CD8-positive, alpha-beta memory T cell (primary cell): ENCODE measurements around the gene WNT11. TPM values are rescaled to one million over a fixed set of nuclear protein-coding genes. Genes with fewer than 3 reads are reported as not detected.

Experiments
- CTCF ChIA-PET: fragments of 350-600 bp; sonication (Branson Sonifier 250); formaldehyde crosslinking; loops from one replicate; lab custom pipeline; 2021; ENCODE audit warnings: antibody characterized with exemption; lab: Charles Lee
- POLR2A ChIA-PET: fragments of 350-600 bp; sonication (Branson Sonifier 250); formaldehyde crosslinking; loops from one replicate; lab custom pipeline; 2021; ENCODE audit warnings: antibody characterized with exemption; lab: Charles Lee
- DNase-seq, 5 donors: peaks; one replicate each; pipeline versions ENCODE4 v3.0.0 to v3.0.0-alpha.2; 2020 to 2022; ENCODE audit warnings: mixed read lengths in 1 of 5
- H3K27ac ChIP-seq: one replicate; pipeline ENCODE4 v1.7.0; 2013; ENCODE audit warnings: low read depth, mild to moderate bottlenecking, low read length, moderate library complexity
- H3K27me3 ChIP-seq: 2 replicates; pipeline ENCODE4 v1.7.0; 2013; ENCODE audit warnings: low read length, mild to moderate bottlenecking; ENCODE audit not compliant: insufficient read depth, poor library complexity, severe bottlenecking
- H3K36me3 ChIP-seq: 2 replicates; pipeline ENCODE4 v1.7.0; 2013; ENCODE audit warnings: mild to moderate bottlenecking, low read length, moderate library complexity; ENCODE audit not compliant: insufficient read depth
- H3K4me1 ChIP-seq: 2 replicates; pipeline ENCODE4 v1.7.0; 2013; ENCODE audit warnings: mild to moderate bottlenecking, low read length, moderate library complexity; ENCODE audit not compliant: insufficient read depth
- H3K4me3 ChIP-seq: 2 replicates; pipeline ENCODE4 v1.7.0; 2013; ENCODE audit warnings: mild to moderate bottlenecking, low read length
- H3K9me3 ChIP-seq: 2 replicates; pipeline ENCODE4 v1.7.0; 2013; ENCODE audit warnings: mild to moderate bottlenecking, low read length
- H3K27ac Mint-ChIP-seq, 8 donors: one replicate each; pipeline ENCODE4 v1.8.0; 2020 to 2021; ENCODE audit warnings: mixed read lengths in 8 of 8, mild to moderate bottlenecking in 6 of 8, inconsistent platforms in 3 of 8, moderate library complexity in 3 of 8
- H3K27me3 Mint-ChIP-seq, 2 donors: one replicate each; pipeline ENCODE4 v1.8.0; 2020 to 2021; ENCODE audit warnings: mixed read lengths in 2 of 2, mild to moderate bottlenecking in 1 of 2, moderate library complexity in 1 of 2
- H3K36me3 Mint-ChIP-seq, 3 donors: one replicate each; pipeline ENCODE4 v1.8.0; 2020 to 2021; ENCODE audit warnings: mixed read lengths in 3 of 3, inconsistent platforms in 1 of 3, mild to moderate bottlenecking in 1 of 3
- H3K4me1 Mint-ChIP-seq, 3 donors: one replicate each; pipeline ENCODE4 v1.8.0; 2020 to 2021; ENCODE audit warnings: mixed read lengths in 3 of 3, inconsistent platforms in 1 of 3, mild to moderate bottlenecking in 1 of 3
- H3K4me3 Mint-ChIP-seq, 7 donors: one replicate each; pipeline ENCODE4 v1.8.0; 2020 to 2021; ENCODE audit warnings: mixed read lengths in 7 of 7, mild to moderate bottlenecking in 6 of 7, moderate library complexity in 4 of 7, inconsistent platforms in 2 of 7
- H3K9me3 Mint-ChIP-seq, 5 donors: one replicate each; pipeline ENCODE4 v1.8.0; 2020 to 2022; ENCODE audit warnings: mixed read lengths in 5 of 5, mild to moderate bottlenecking in 3 of 5, moderate library complexity in 2 of 5, inconsistent platforms in 1 of 5
- polyA plus RNA-seq: library from polyadenylated mRNA; unstranded; fragments of 300-500 nt; fragmentation: Illumina TruSeq; gene quantifications from one replicate; pipeline ENCODE4 v1.2.3, GENCODE V29; 2021
- total RNA-seq, 2 experiments: library from RNA; stranded (reverse); gene quantifications; one replicate each; pipeline ENCODE4 v1.2.3, GENCODE V29; 2021

The WNT11 gene
- total and polyA plus RNA-seq, 3 experiments from 2014 or later = 0.28 to 1.2 TPM; not detected in 1

DNA sequence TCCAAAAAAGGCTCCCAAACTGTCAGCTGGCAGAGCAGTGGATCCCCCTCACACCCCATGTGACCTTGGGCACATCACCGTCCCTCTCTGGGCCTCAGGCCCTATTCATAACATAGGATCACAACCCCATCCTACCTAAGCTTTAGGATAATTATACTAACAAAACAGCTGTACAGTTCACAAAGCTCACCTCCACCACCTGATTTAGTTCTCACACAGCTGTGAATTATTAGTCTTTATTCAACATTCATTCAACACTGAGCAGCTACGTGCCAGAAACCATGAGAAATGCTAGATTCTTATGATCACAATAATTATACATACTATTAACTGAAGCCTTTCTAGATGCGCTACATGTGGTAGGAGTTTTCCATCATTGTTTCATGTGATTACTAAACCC is 9.5 kb downstream of the WNT11 start:
- Mint-ChIP-seq H3K4me3 (no peak overlapping the region), H3K9me3 (no peaks in the 10 kb centered on the region), H3K4me1 (peaks cover 0 to 7% (median 2%) of the 10 kb centered on the region in 3 donors), H3K27ac (no peak overlapping the region), H3K27me3 (no peaks in the 10 kb centered on the region), H3K36me3 (no peaks in the 10 kb centered on the region)
- no peak overlapping the region for H3K27ac ChIP-seq
- H3K4me1 ChIP-seq = no peaks in the 10 kb centered on the region
- CTCF ChIA-PET = interaction anchor here (3.2 kb wide), 1 partner anchor 11 kb away, joined by 13 read pairs; the partner anchor contains the start of gene WNT11
- H3K9me3 ChIP-seq = no peaks in the 10 kb centered on the region
- no peak overlapping the region for H3K4me3 ChIP-seq
- DNase-seq = no peak
- POLR2A ChIA-PET = no interaction called here
- no peaks in the 10 kb centered on the region for H3K36me3 ChIP-seq
- H3K27me3 ChIP-seq = no peaks in the 10 kb centered on the region

DNA sequence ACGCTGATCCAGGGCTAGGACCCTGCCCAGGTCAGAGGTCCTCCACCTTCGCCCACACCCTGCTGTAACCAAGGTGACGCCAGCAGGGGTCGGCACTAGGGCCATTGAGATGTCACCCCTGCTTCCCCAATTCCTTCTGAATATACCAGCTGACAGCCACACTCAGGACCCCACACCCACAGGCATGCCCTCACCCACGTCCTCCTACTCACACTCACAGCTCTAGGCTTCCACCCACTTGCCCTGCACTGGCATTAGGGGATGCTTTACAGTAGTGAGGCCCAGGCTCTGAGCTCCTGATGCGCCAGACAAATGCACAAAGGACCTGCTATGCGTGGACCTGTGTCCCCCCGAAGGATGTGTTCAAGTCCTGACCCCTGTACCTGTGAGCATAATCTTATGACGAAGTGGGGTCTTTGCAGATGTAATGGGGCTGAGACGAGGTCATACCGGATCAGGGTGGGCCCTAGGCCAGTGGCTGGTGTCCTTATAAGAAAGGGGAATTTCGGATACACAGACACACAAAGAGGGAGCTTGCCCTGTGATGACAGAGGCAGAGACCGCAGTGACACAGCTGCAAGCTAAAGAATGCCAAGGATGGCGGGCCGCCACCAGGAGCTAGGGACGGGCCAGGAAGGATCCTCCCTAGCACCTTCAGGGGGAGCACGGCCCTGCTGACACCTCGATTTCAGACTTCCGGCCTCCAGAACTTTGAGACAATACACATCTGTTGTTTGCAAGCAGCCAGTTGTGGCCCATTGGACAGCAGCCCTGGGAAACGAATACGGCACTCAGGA is 11.2 kb downstream of the WNT11 start:
- CTCF ChIA-PET = interaction anchor here (5.0 kb wide), 1 partner anchor 13 kb away, joined by 23 read pairs; no protein-coding TSS in a partner anchor
- no peak for DNase-seq
- Mint-ChIP-seq H3K36me3 (no peaks in the 10 kb centered on the region), H3K4me3 (no peak overlapping the region), H3K4me1 (peaks cover 0 to 4% (median 0%) of the 10 kb centered on the region in 3 donors), H3K27ac (no peak overlapping the region), H3K9me3 (no peaks in the 10 kb centered on the region), H3K27me3 (no peaks in the 10 kb centered on the region)
- Histone ChIP-seq H3K27me3 (no peaks in the 10 kb centered on the region), H3K36me3 (no peaks in the 10 kb centered on the region), H3K4me3 (no peak overlapping the region), H3K4me1 (no peaks in the 10 kb centered on the region), H3K9me3 (no peaks in the 10 kb centered on the region), H3K27ac (no peak overlapping the region)
- POLR2A ChIA-PET = no interaction called here

DNA sequence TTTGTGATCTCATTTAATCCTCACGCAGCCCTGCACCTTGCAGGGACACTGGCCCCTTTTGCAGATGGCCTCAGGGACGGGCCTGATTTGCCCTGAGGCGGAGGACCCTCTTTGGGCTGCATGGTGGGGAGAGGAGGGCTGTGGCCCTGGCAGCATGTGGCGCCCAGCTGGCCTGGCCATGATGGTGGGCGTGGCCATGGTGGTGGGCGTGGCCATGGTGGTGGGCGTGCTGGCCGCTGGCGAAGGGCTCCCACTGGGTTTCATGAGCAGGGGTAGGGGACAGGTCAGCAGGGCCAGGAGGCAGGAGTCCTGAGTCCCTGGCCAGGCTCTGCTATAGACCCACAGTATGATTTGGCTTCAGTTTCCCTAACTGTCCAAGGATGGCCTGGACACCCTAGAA is 13.1 kb downstream of the WNT11 start:
- no peaks in the 10 kb centered on the region for H3K27me3 ChIP-seq
- no peaks in the 10 kb centered on the region for H3K4me1 ChIP-seq
- Mint-ChIP-seq H3K4me3 (no peak overlapping the region), H3K9me3 (no peaks in the 10 kb centered on the region), H3K36me3 (no peaks in the 10 kb centered on the region), H3K27me3 (no peaks in the 10 kb centered on the region), H3K4me1 (no peaks in the 10 kb centered on the region), H3K27ac (peak overlapping the region in 1 of 8 donors; percentile 47)
- no peak overlapping the region for H3K4me3 ChIP-seq
- ChIA-PET CTCF (interaction anchor here (5.0 kb wide), 1 partner anchor 15 kb away, joined by 23 read pairs; no protein-coding TSS in a partner anchor), POLR2A (no interaction called here)
- no peaks in the 10 kb centered on the region for H3K9me3 ChIP-seq
- H3K36me3 ChIP-seq = no peaks in the 10 kb centered on the region
- DNase-seq = no peak
- H3K27ac ChIP-seq = no peak overlapping the region

DNA sequence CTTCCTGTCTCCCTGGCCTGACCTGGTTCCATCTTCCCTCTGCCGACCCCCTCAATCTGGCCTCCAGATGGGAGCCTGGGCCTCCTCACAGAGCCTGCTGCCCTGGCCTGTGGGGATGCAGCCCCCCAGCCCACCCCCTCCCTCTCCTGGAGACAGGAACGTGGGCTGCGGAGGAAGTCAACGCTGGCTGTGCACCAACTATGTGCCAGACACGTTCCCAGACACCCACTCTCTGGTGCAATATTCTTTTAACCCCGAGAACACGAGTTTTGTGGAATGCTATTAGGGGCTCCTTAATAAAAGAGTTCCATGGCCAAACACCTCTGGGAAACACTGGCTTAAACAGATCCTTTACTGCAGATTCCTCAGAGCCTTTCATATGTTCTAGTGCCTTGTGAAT is 15.9 kb downstream of the WNT11 start:
- Mint-ChIP-seq H3K27me3 (no peaks in the 10 kb centered on the region), H3K36me3 (no peaks in the 10 kb centered on the region), H3K4me1 (no peaks in the 10 kb centered on the region), H3K4me3 (no peak overlapping the region), H3K9me3 (no peaks in the 10 kb centered on the region), H3K27ac (no peak overlapping the region)
- CTCF ChIA-PET = no interaction called here
- DNase-seq = no peak
- POLR2A ChIA-PET = no interaction called here
- H3K4me1 ChIP-seq = no peaks in the 10 kb centered on the region
- no peaks in the 10 kb centered on the region for H3K27me3 ChIP-seq
- no peaks in the 10 kb centered on the region for H3K9me3 ChIP-seq
- H3K27ac ChIP-seq = no peak overlapping the region
- H3K4me3 ChIP-seq = no peak overlapping the region
- H3K36me3 ChIP-seq = no peaks in the 10 kb centered on the region

GRCh38 chr11:76189682-76190081 is 16.6 kb downstream of the WNT11 start:
- CTCF ChIA-PET = no interaction called here
- Mint-ChIP-seq H3K36me3 (no peaks in the 10 kb centered on the region), H3K27ac (peak overlapping the region in 1 of 8 donors; percentile 44), H3K4me1 (no peaks in the 10 kb centered on the region), H3K27me3 (no peaks in the 10 kb centered on the region), H3K4me3 (no peak overlapping the region), H3K9me3 (no peaks in the 10 kb centered on the region)
- Histone ChIP-seq H3K4me1 (no peaks in the 10 kb centered on the region), H3K27ac (no peak overlapping the region), H3K36me3 (no peaks in the 10 kb centered on the region), H3K27me3 (no peaks in the 10 kb centered on the region), H3K9me3 (no peaks in the 10 kb centered on the region), H3K4me3 (no peak overlapping the region)
- POLR2A ChIA-PET = no interaction called here
- no peak for DNase-seq

DNA sequence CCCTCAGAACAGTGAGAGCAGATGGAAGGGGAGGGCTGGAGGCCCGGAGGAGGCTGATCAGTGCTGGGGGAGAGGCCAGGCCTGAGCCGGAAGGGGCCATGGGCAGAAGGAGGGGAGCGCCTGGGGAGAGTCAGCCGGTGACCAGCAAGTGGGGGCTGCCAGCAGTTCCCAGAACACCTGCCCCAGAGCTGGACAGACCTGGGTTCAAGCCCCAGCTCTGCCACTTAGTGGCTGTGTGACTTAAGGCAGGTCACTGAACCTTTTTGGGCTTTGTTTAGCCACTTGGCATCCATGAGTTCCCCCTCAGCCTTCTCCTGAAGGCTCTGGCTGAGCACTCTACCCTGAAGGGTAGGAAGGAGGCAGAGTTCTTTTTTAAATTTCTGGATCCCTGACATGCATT is 17.4 kb downstream of the WNT11 start:
- H3K27me3 ChIP-seq = no peaks in the 10 kb centered on the region
- Mint-ChIP-seq H3K9me3 (no peaks in the 10 kb centered on the region), H3K27me3 (no peaks in the 10 kb centered on the region), H3K27ac (no peak overlapping the region), H3K36me3 (no peaks in the 10 kb centered on the region), H3K4me3 (no peak overlapping the region), H3K4me1 (no peaks in the 10 kb centered on the region)
- ChIA-PET POLR2A (no interaction called here), CTCF (interaction anchor here (1.2 kb wide), 1 partner anchor 19 kb away, joined by 3 read pairs; no protein-coding TSS in a partner anchor)
- H3K4me3 ChIP-seq = no peak overlapping the region
- H3K9me3 ChIP-seq = no peaks in the 10 kb centered on the region
- no peaks in the 10 kb centered on the region for H3K4me1 ChIP-seq
- H3K36me3 ChIP-seq = no peaks in the 10 kb centered on the region
- no peak overlapping the region for H3K27ac ChIP-seq
- no peak for DNase-seq

DNA sequence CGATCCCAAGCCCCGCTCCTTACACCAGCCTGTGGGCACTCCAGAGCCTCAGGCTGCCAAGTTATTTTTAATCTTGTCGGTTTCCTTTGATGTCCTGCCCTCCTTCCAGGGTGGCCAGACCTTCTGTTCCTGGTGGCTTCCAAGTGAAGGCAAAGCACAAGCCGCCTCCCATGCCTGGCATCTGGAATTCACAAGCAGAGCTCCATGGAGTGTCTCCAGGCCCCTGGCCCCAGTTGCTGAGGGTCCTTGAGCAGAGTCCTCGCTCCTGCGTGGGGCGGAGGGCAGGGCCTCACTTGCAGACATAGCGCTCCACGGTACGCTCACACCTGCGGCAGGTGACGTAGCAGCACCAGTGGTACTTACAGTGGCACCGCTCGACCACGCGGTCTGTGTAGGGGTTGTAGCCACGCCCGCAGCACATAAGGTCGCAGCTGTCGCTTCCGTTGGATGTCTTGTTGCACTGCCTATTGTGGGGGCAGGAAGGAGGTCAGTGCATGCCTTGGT is 19.5 kb downstream of the WNT11 start:
- H3K27ac Mint-ChIP-seq = no peak overlapping the region
- no peaks in the 10 kb centered on the region for H3K9me3 ChIP-seq
- H3K4me3 ChIP-seq = no peak overlapping the region
- H3K4me1 ChIP-seq = no peaks in the 10 kb centered on the region
- H3K4me3 Mint-ChIP-seq = no peak overlapping the region
- no peaks in the 10 kb centered on the region for H3K9me3 Mint-ChIP-seq
- no peaks in the 10 kb centered on the region for H3K27me3 ChIP-seq
- H3K27me3 Mint-ChIP-seq = no peaks in the 10 kb centered on the region
- ChIA-PET CTCF (interaction anchor here (1.0 to 1.3 kb wide), 3 partner anchors 20 to 384 kb away, joined by 3 to 7 read pairs (median 3); no protein-coding TSS in a partner anchor), POLR2A (no interaction called here)
- no peak overlapping the region for H3K27ac ChIP-seq
- no peaks in the 10 kb centered on the region for H3K4me1 Mint-ChIP-seq
- no peaks in the 10 kb centered on the region for H3K36me3 ChIP-seq
- no peaks in the 10 kb centered on the region for H3K36me3 Mint-ChIP-seq
- DNase-seq = no peak

GRCh38 chr11:76185931-76186401 is 20.3 kb downstream of the WNT11 start:
- no peak overlapping the region for H3K4me3 ChIP-seq
- Mint-ChIP-seq H3K4me1 (no peaks in the 10 kb centered on the region), H3K27me3 (no peaks in the 10 kb centered on the region), H3K36me3 (no peaks in the 10 kb centered on the region), H3K4me3 (no peak overlapping the region), H3K9me3 (no peaks in the 10 kb centered on the region), H3K27ac (peak overlapping the region in 1 of 8 donors; percentile 47)
- no peaks in the 10 kb centered on the region for H3K36me3 ChIP-seq
- H3K27me3 ChIP-seq = no peaks in the 10 kb centered on the region
- ChIA-PET POLR2A (no interaction called here), CTCF (interaction anchor here (1.0 to 1.3 kb wide), 3 partner anchors 21 to 383 kb away, joined by 3 to 7 read pairs (median 3); no protein-coding TSS in a partner anchor)
- no peak for DNase-seq
- H3K4me1 ChIP-seq = no peaks in the 10 kb centered on the region
- H3K9me3 ChIP-seq = no peaks in the 10 kb centered on the region
- no peak overlapping the region for H3K27ac ChIP-seq
